ENCODE measurements around the gene BMP6. TPM values are rescaled to one million over a fixed set of nuclear protein-coding genes. Genes with fewer than 3 reads are reported as not detected.

The BMP6 gene
- total and polyA plus RNA-seq, 4 experiments from 2014 or later, result 0.06 TPM; not detected in 3

DNA sequence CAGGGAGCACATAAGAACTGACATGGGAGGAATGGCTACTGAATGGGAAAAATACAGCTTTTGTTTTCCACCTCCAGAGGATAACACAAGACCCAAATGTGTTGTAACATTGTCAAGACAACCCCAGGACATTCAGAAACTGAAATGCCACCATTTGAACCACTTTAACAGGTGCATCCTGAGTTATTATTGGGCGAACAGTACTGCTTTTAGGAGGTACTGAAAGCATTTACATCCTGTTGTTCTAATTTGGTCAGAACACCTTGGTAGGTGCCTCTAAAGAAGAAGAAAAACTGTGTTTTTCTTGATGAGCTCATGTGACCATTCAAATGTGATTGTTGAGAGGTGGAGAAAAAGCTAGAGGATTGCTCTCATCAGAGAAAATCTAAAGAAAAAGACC, 191.1 kb downstream of the BMP6 start:
- H3K4me1 Mint-ChIP-seq, result no peaks in the 10 kb centered on the region
- Histone ChIP-seq H3K27me3 (ENCODE audit: insufficient read depth, low read length) (no peaks in the 10 kb centered on the region), H3K4me1 (ENCODE audit: insufficient read depth, low read length) (no peaks in the 10 kb centered on the region), H3K4me3 (ENCODE audit: low read length in 2 of 2) (no peak overlapping the region), H3K27ac (ENCODE audit: low read depth, low read length) (no peak overlapping the region), H3K36me3 (ENCODE audit: insufficient read depth, low read length) (no peaks in the 10 kb centered on the region), H3K9me3 (ENCODE audit: control insufficient read depth in 1 of 2, low read length in 2 of 2) (no peaks in the 10 kb centered on the region)
- peaks cover 0 to 5% of the 10 kb centered on the region in 2 donors for H3K27me3 Mint-ChIP-seq
- H3K9me3 Mint-ChIP-seq, result no peaks in the 10 kb centered on the region
- no peak for DNase-seq
- no peak overlapping the region for H3K27ac Mint-ChIP-seq
- intact Hi-C loops (cut with micrococcal nuclease), result no loop called here
- H3K4me3 Mint-ChIP-seq, result no peak overlapping the region
- ChIA-PET POLR2A (ENCODE audit: partially characterized antibody) (no interaction called here), CTCF (ENCODE audit: partially characterized antibody) (no interaction called here)
- no peaks in the 10 kb centered on the region for H3K36me3 Mint-ChIP-seq

DNA sequence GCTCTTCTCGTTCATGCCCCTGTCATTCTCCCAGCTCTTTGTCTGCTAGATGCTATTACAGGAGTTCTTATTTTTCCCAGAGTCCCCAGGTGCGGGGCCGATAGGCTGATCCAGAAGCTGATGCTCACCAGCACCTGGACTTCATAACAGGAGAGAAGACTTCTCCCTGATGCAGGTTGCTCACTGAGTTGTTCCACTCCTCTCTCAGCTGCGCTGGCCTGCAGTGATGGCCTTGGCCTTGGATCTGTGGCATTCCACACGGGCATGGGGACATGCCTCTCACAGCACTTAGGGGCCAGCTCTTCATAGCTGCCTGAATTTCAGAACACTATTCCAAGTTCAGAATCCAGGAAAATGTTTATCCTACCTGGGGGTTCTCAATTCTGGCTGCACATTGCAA, 191.8 kb downstream of the BMP6 start:
- CTCF ChIA-PET (ENCODE audit: partially characterized antibody), result no interaction called here
- Histone ChIP-seq H3K9me3 (ENCODE audit: control insufficient read depth in 1 of 2, low read length in 2 of 2) (no peaks in the 10 kb centered on the region), H3K27ac (ENCODE audit: low read depth, low read length) (no peak overlapping the region), H3K4me3 (ENCODE audit: low read length in 2 of 2) (no peak overlapping the region), H3K36me3 (ENCODE audit: insufficient read depth, low read length) (no peaks in the 10 kb centered on the region), H3K4me1 (ENCODE audit: insufficient read depth, low read length) (no peaks in the 10 kb centered on the region), H3K27me3 (ENCODE audit: insufficient read depth, low read length) (no peaks in the 10 kb centered on the region)
- peaks cover 0 to 5% of the 10 kb centered on the region in 2 donors for H3K27me3 Mint-ChIP-seq
- H3K27ac Mint-ChIP-seq, result no peak overlapping the region
- H3K36me3 Mint-ChIP-seq, result no peaks in the 10 kb centered on the region
- POLR2A ChIA-PET (ENCODE audit: partially characterized antibody), result no interaction called here
- no peak for DNase-seq
- intact Hi-C loops (cut with micrococcal nuclease), result no loop called here
- H3K4me1 Mint-ChIP-seq, result no peaks in the 10 kb centered on the region
- no peaks in the 10 kb centered on the region for H3K9me3 Mint-ChIP-seq
- H3K4me3 Mint-ChIP-seq, result no peak overlapping the region

DNA sequence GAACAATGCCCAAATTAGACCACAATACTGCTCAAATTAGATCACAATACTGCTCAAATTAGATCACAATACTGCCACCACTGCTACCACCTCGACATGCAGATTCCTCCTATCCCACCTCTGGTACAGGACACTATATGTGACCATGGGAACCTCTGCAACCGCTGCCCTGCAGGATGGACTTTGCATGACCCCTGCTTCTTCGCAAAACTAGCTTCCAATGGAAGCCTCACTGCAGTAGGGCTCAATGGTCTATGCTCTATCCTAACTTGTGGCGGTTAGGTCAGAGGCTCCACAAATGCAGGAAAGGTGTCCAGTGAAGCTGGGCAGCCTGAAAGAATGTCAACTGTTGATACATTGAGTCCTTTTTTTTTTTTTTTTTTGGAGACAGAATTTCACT, 192.5 kb downstream of the BMP6 start:
- Mint-ChIP-seq H3K4me3 (no peak overlapping the region), H3K27ac (no peak overlapping the region), H3K27me3 (peaks cover 0 to 5% of the 10 kb centered on the region in 2 donors), H3K4me1 (no peaks in the 10 kb centered on the region), H3K9me3 (no peaks in the 10 kb centered on the region), H3K36me3 (no peaks in the 10 kb centered on the region)
- H3K27me3 ChIP-seq (ENCODE audit: insufficient read depth, low read length), result no peaks in the 10 kb centered on the region
- intact Hi-C loops (cut with micrococcal nuclease), result no loop called here
- ChIA-PET CTCF (ENCODE audit: partially characterized antibody) (no interaction called here), POLR2A (ENCODE audit: partially characterized antibody) (no interaction called here)
- no peak overlapping the region for H3K4me3 ChIP-seq (ENCODE audit: low read length in 2 of 2)
- H3K4me1 ChIP-seq (ENCODE audit: insufficient read depth, low read length), result no peaks in the 10 kb centered on the region
- no peak overlapping the region for H3K27ac ChIP-seq (ENCODE audit: low read depth, low read length)
- H3K36me3 ChIP-seq (ENCODE audit: insufficient read depth, low read length), result no peaks in the 10 kb centered on the region
- no peak for DNase-seq
- H3K9me3 ChIP-seq (ENCODE audit: control insufficient read depth in 1 of 2, low read length in 2 of 2), result no peaks in the 10 kb centered on the region

DNA sequence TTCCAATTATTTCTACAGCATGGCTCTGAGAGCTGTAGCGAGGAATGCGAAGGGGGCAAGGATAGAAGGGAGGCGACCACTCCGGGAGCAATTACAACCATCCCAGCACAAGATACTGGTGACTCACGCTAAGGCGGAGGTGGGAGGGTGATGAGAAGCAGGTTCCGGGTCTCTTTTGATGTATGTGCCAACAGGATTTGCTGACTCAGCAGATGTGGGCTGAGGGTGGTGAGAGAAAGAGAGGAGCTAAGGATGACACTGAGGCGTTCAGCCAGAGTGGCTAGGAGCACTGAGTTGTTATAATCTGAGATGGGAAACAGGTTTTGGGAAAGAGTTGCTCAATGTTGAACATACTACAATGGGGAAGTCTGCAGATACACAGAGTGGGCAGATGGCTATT, 194.0 kb downstream of the BMP6 start:
- Mint-ChIP-seq H3K4me1 (no peaks in the 10 kb centered on the region), H3K27ac (no peak overlapping the region), H3K9me3 (peaks cover under 1 to 14% (median 11%) of the 10 kb centered on the region in 8 donors), H3K27me3 (peaks cover 7 to 15% of the 10 kb centered on the region in 2 donors), H3K4me3 (no peak overlapping the region), H3K36me3 (no peaks in the 10 kb centered on the region)
- Histone ChIP-seq H3K27ac (ENCODE audit: low read depth, low read length) (no peak overlapping the region), H3K4me3 (ENCODE audit: low read length in 2 of 2) (no peak overlapping the region), H3K9me3 (ENCODE audit: control insufficient read depth in 1 of 2, low read length in 2 of 2) (no peaks in the 10 kb centered on the region), H3K4me1 (ENCODE audit: insufficient read depth, low read length) (no peaks in the 10 kb centered on the region), H3K27me3 (ENCODE audit: insufficient read depth, low read length) (no peaks in the 10 kb centered on the region), H3K36me3 (ENCODE audit: insufficient read depth, low read length) (no peaks in the 10 kb centered on the region)
- ChIA-PET CTCF (ENCODE audit: partially characterized antibody) (no interaction called here), POLR2A (ENCODE audit: partially characterized antibody) (no interaction called here)
- peak in 2 of 5 donors; percentile 10 to 22 for DNase-seq
- intact Hi-C loops (cut with micrococcal nuclease), result no loop called here

DNA sequence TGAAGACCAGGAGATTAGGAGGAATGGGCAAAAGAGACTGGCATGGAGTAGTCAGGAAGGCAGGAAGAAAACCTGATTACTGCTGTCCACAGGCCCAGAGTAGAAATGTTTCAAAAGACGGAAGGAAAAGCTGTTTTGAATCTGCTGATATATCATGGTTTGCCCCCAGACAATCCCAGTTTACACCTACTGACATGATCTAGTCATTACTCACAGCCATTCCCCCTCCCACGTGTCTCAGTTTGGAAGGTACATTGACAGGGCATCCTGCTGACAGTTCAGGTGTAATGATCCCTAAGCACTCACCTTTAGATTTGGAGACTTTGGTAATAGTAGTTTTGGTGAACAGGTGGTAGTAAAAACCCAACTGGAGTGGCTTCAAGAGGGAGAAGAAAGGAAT, 194.5 kb downstream of the BMP6 start:
- CTCF ChIA-PET (ENCODE audit: partially characterized antibody), result no interaction called here
- Histone ChIP-seq H3K9me3 (ENCODE audit: control insufficient read depth in 1 of 2, low read length in 2 of 2) (no peaks in the 10 kb centered on the region), H3K36me3 (ENCODE audit: insufficient read depth, low read length) (no peaks in the 10 kb centered on the region), H3K27ac (ENCODE audit: low read depth, low read length) (no peak overlapping the region), H3K4me1 (ENCODE audit: insufficient read depth, low read length) (no peaks in the 10 kb centered on the region), H3K27me3 (ENCODE audit: insufficient read depth, low read length) (no peaks in the 10 kb centered on the region), H3K4me3 (ENCODE audit: low read length in 2 of 2) (no peak overlapping the region)
- no peak for DNase-seq
- Mint-ChIP-seq H3K4me3 (no peak overlapping the region), H3K4me1 (no peaks in the 10 kb centered on the region), H3K9me3 (peaks cover 3 to 20% (median 16%) of the 10 kb centered on the region in 8 donors), H3K36me3 (no peaks in the 10 kb centered on the region), H3K27ac (no peak overlapping the region), H3K27me3 (peaks cover 8 to 15% of the 10 kb centered on the region in 2 donors)
- intact Hi-C loops (cut with micrococcal nuclease), result no loop called here
- POLR2A ChIA-PET (ENCODE audit: partially characterized antibody), result no interaction called here

DNA sequence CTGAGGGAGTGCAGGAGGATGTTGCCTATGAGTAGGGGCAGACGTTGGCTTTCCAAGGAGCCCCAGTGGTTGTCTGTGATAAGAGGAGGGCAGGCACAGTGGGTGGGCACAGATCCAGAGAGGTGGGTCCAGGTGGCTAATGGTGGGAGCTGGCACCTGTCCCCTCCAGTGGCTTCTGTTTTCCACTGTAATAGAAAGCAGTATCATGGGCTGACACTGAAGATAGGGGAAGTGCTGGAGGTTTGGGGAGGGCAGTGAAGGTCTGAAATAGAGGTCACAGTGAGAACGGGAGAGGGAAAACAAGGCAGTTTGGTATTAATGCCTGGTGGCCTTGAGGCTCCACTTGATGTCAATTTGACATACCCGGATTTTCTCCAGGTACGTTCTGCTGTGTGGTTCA, 195.1 kb downstream of the BMP6 start:
- intact Hi-C loops (cut with micrococcal nuclease), result no loop called here
- no peak overlapping the region for H3K4me3 ChIP-seq (ENCODE audit: low read length in 2 of 2)
- DNase-seq, result no peak
- H3K27ac ChIP-seq (ENCODE audit: low read depth, low read length), result no peak overlapping the region
- peaks cover 3 to 22% (median 19%) of the 10 kb centered on the region in 8 donors for H3K9me3 Mint-ChIP-seq
- CTCF ChIA-PET (ENCODE audit: partially characterized antibody), result no interaction called here
- H3K4me3 Mint-ChIP-seq, result no peak overlapping the region
- H3K36me3 Mint-ChIP-seq, result no peaks in the 10 kb centered on the region
- H3K9me3 ChIP-seq (ENCODE audit: control insufficient read depth in 1 of 2, low read length in 2 of 2), result no peaks in the 10 kb centered on the region
- no peaks in the 10 kb centered on the region for H3K4me1 ChIP-seq (ENCODE audit: insufficient read depth, low read length)
- POLR2A ChIA-PET (ENCODE audit: partially characterized antibody), result no interaction called here
- H3K27me3 Mint-ChIP-seq, result peaks cover 10 to 14% of the 10 kb centered on the region in 2 donors
- no peak overlapping the region for H3K27ac Mint-ChIP-seq
- no peaks in the 10 kb centered on the region for H3K36me3 ChIP-seq (ENCODE audit: insufficient read depth, low read length)
- no peaks in the 10 kb centered on the region for H3K27me3 ChIP-seq (ENCODE audit: insufficient read depth, low read length)
- no peaks in the 10 kb centered on the region for H3K4me1 Mint-ChIP-seq

DNA sequence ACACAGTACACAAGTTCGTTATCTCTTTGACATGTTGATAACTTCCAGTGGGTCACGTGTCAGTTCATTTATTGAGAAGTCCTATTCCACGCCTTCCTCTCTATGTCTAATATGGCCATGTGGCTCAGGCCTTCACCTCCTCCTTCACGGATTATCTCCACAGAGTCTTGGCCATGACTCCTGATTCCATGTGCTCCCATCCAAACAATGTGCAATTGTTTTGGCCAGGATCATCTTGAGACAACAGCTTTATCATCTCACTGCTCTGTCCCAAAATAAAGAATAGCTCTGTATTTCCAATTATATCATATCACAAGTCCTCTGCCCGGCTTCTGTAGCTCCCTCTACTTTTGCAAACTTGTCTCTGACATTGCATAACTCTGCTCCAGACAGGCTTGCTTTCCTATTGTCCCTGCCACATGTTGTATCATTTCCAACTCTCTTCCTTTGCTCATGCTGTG, 195.8 kb downstream of the BMP6 start:
- DNase-seq, result no peak
- Mint-ChIP-seq H3K36me3 (no peaks in the 10 kb centered on the region), H3K4me3 (no peak overlapping the region), H3K27me3 (peaks cover 12 to 13% of the 10 kb centered on the region in 2 donors), H3K4me1 (no peaks in the 10 kb centered on the region), H3K27ac (no peak overlapping the region), H3K9me3 (peaks cover 3 to 25% (median 20%) of the 10 kb centered on the region in 8 donors)
- Histone ChIP-seq H3K4me3 (ENCODE audit: low read length in 2 of 2) (no peak overlapping the region), H3K36me3 (ENCODE audit: insufficient read depth, low read length) (no peaks in the 10 kb centered on the region), H3K27ac (ENCODE audit: low read depth, low read length) (no peak overlapping the region), H3K9me3 (ENCODE audit: control insufficient read depth in 1 of 2, low read length in 2 of 2) (no peaks in the 10 kb centered on the region), H3K27me3 (ENCODE audit: insufficient read depth, low read length) (no peaks in the 10 kb centered on the region), H3K4me1 (ENCODE audit: insufficient read depth, low read length) (no peaks in the 10 kb centered on the region)
- intact Hi-C loops (cut with micrococcal nuclease), result no loop called here
- ChIA-PET POLR2A (ENCODE audit: partially characterized antibody) (interaction anchor here (0.6 kb wide), 1 partner anchor 15 kb away, joined by 3 read pairs; no protein-coding TSS in a partner anchor), CTCF (ENCODE audit: partially characterized antibody) (no interaction called here)

DNA sequence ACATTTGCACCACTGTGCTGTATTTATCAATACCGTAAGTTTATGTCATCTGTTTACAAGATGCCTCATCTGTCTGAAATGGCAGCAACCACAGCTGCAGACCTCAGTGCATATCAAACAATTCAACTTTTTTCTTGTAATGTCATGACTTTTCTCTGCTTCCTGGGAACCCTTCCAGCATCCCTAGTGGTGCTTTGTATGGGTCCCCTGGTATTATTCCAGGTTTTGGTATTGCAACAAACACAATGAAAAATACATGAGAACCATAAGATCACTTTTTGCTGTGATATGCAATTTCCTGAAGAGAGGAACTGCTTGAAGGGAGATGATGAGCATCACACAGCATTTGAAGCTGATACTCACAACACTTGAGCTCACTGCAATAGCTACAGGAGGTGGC, 196.7 kb downstream of the BMP6 start:
- H3K36me3 Mint-ChIP-seq, result no peaks in the 10 kb centered on the region
- DNase-seq, result no peak
- Histone ChIP-seq H3K4me1 (ENCODE audit: insufficient read depth, low read length) (no peaks in the 10 kb centered on the region), H3K27me3 (ENCODE audit: insufficient read depth, low read length) (no peaks in the 10 kb centered on the region), H3K4me3 (ENCODE audit: low read length in 2 of 2) (no peak overlapping the region), H3K9me3 (ENCODE audit: control insufficient read depth in 1 of 2, low read length in 2 of 2) (no peaks in the 10 kb centered on the region), H3K36me3 (ENCODE audit: insufficient read depth, low read length) (no peaks in the 10 kb centered on the region), H3K27ac (ENCODE audit: low read depth, low read length) (no peak overlapping the region)
- peaks cover 3 to 27% (median 20%) of the 10 kb centered on the region in 8 donors for H3K9me3 Mint-ChIP-seq
- intact Hi-C loops (cut with micrococcal nuclease), result no loop called here
- ChIA-PET POLR2A (ENCODE audit: partially characterized antibody) (no interaction called here), CTCF (ENCODE audit: partially characterized antibody) (no interaction called here)
- no peak overlapping the region for H3K27ac Mint-ChIP-seq
- peaks cover 12 to 13% of the 10 kb centered on the region in 2 donors for H3K27me3 Mint-ChIP-seq
- no peaks in the 10 kb centered on the region for H3K4me1 Mint-ChIP-seq
- no peak overlapping the region for H3K4me3 Mint-ChIP-seq
